HG02840 (cell line): ENCODE results near the gene NFU1.

Experiments used
- ATAC-seq: cut with Tn5 transposase; IDR thresholded peaks from one replicate; pipeline ENCODE4 v1.9.1; 2021; ENCODE audit warnings: mild to moderate bottlenecking, moderate library complexity, moderate number of reproducible peaks; ENCODE audit not compliant: unreplicated experiment, low FRiP score

Gene NFU1

GRCh38 chr2:69436938-69437750, at the start of gene NFU1:
Gene NFU1, minus strand, starts transcription at chr2:69437435. Its CDS starts 13 bp downstream, at chr2:69437422.
- peak; percentile 92 for ATAC-seq

GRCh38 chr2:69483696-69484095, 46.5 kb upstream of the NFU1 start:
- no peak for ATAC-seq

- no peak for ATAC-seq
Observed at GRCh38 chr2:69483024-69483423, 45.8 kb upstream of the NFU1 start.

- no peak for ATAC-seq
Observed at GRCh38 chr2:69482471-69482870, 45.2 kb upstream of the NFU1 start.

- ATAC-seq = no peak
Observed at GRCh38 chr2:69481421-69481820, 44.2 kb upstream of the NFU1 start.

- no peak for ATAC-seq
Observed at GRCh38 chr2:69477627-69478026, 40.4 kb upstream of the NFU1 start.

GRCh38 chr2:69474688-69475087, 37.5 kb upstream of the NFU1 start:
- no peak for ATAC-seq

GRCh38 chr2:69471793-69472192, 34.6 kb upstream of the NFU1 start:
- ATAC-seq = no peak

- ATAC-seq = no peak
Observed at GRCh38 chr2:69470911-69471310, 33.7 kb upstream of the NFU1 start.

- no peak for ATAC-seq
Observed at GRCh38 chr2:69469784-69470183, 32.5 kb upstream of the NFU1 start.

GRCh38 chr2:69469375-69469774, 32.1 kb upstream of the NFU1 start:
- no peak for ATAC-seq

- no peak for ATAC-seq
Observed at GRCh38 chr2:69466728-69467127, 29.5 kb upstream of the NFU1 start.

- ATAC-seq = no peak
Observed at GRCh38 chr2:69465513-69466456, 28.6 kb upstream of the NFU1 start.

- ATAC-seq = no peak
Observed at GRCh38 chr2:69464575-69464974, 27.3 kb upstream of the NFU1 start.

- ATAC-seq = no peak
Observed at GRCh38 chr2:69462780-69463179, 25.5 kb upstream of the NFU1 start.

- ATAC-seq = no peak
Observed at GRCh38 chr2:69461404-69461803, 24.2 kb upstream of the NFU1 start.

GRCh38 chr2:69459936-69460335, 22.7 kb upstream of the NFU1 start:
- ATAC-seq = no peak

GRCh38 chr2:69456950-69457445, 19.8 kb upstream of the NFU1 start:
- ATAC-seq = no peak

- no peak for ATAC-seq
Observed at GRCh38 chr2:69456154-69456553, 18.9 kb upstream of the NFU1 start.

- ATAC-seq = no peak
Observed at GRCh38 chr2:69454976-69455375, 17.7 kb upstream of the NFU1 start.

GRCh38 chr2:69453475-69454129, 16.4 kb upstream of the NFU1 start:
- peak; percentile 77 for ATAC-seq
